OCI-LY7 (cell line): ENCODE measurements around the gene TCF25. TPM values are rescaled to one million over a fixed set of nuclear protein-coding genes. Genes with fewer than 3 reads are reported as not detected.

Experiments
- BruUV-seq: library from RNA; stranded (reverse); fragments of 400-500 nt; replicated peaks from 2 replicates; lab custom pipeline; 2021; lab: Mats Ljungman, UMichigan
- CTCF ChIA-PET: fragments of 300-600 bp; sonication (Branson Sonifier 250); formaldehyde crosslinking; loops from one replicate; lab custom pipeline; 2022; ENCODE audit warnings: antibody characterized with exemption; ENCODE audit not compliant: unreplicated experiment; lab: Charles Lee
- POLR2A ChIA-PET: fragments of 300-600 bp; sonication (Branson Sonifier 250); formaldehyde crosslinking; loops from one replicate; lab custom pipeline; 2022; ENCODE audit warnings: antibody characterized with exemption; lab: Charles Lee
- DNase-seq: peaks from one replicate; pipeline ENCODE4 v3.0.0-alpha.2; 2015; ENCODE audit warnings: low spot score
- H2AFZ ChIP-seq: fragments of 200-600 bp; sonication (generic), shearing (Covaris generic); 2 replicates; pipeline ENCODE4 v1.6.1; 2014; ENCODE audit warnings: mild to moderate bottlenecking, antibody characterized with exemption, low read length, moderate library complexity
- H3K27ac ChIP-seq: fragments of 200-600 bp; sonication (generic); 2 replicates; pipeline ENCODE4 v1.5.1; 2014; ENCODE audit warnings: mixed run types, low read depth, mild to moderate bottlenecking, moderate library complexity, low read length, inconsistent platforms; ENCODE audit not compliant: poor library complexity, severe bottlenecking
- H3K36me3 ChIP-seq: fragments of 200-600 bp; sonication (generic); 2 replicates; pipeline ENCODE4 v1.6.1; 2014; ENCODE audit warnings: mild to moderate bottlenecking, antibody characterized with exemption, low read length, moderate library complexity, mixed read lengths; ENCODE audit not compliant: insufficient read depth
- H3K4me1 ChIP-seq: fragments of 200-600 bp; sonication (generic); 2 replicates; pipeline ENCODE4 v1.5.1; 2014; ENCODE audit warnings: mild to moderate bottlenecking, low read length; ENCODE audit not compliant: insufficient read depth, poor library complexity, severe bottlenecking
- H3K4me2 ChIP-seq: fragments of 200-600 bp; sonication (generic); 2 replicates; pipeline ENCODE4 v1.6.1; 2014; ENCODE audit warnings: mild to moderate bottlenecking, low read length
- H3K4me3 ChIP-seq: fragments of 200-600 bp; sonication (generic); 2 replicates; pipeline ENCODE4 v1.5.1; 2014; ENCODE audit warnings: mild to moderate bottlenecking, low read depth, low read length; ENCODE audit not compliant: poor library complexity, severe bottlenecking
- H3K79me2 ChIP-seq: fragments of 200-600 bp; sonication (generic); 2 replicates; pipeline ENCODE4 v1.6.1; 2016; ENCODE audit warnings: low read depth, mild to moderate bottlenecking, low read length, moderate library complexity, mixed read lengths; ENCODE audit not compliant: insufficient read depth
- H3K9me2 ChIP-seq: fragments of 200-600 bp; sonication (generic); 2 replicates; pipeline ENCODE4 v1.6.1; 2016; ENCODE audit warnings: mild to moderate bottlenecking, low read length, mixed read lengths; ENCODE audit not compliant: insufficient read depth
- H3K9me3 ChIP-seq: fragments of 200-600 bp; sonication (generic); 2 replicates; pipeline ENCODE4 v1.6.1; 2014; ENCODE audit warnings: mild to moderate bottlenecking, mixed run types, low read length, mixed read lengths
- H4K20me1 ChIP-seq: fragments of 200-600 bp; sonication (generic); 2 replicates; pipeline ENCODE4 v1.6.1; 2014; ENCODE audit warnings: mild to moderate bottlenecking, antibody characterized with exemption, low read length, moderate library complexity, mixed read lengths; ENCODE audit not compliant: insufficient read depth
- CTCF ChIP-seq: fragments of 200-600 bp; sonication (generic); conservative IDR thresholded peaks from 2 replicates; pipeline ENCODE4 v1.5.1; 2014; ENCODE audit warnings: mild to moderate bottlenecking, antibody characterized with exemption, low read length, moderate library complexity, mixed read lengths
- EZH2phosphoT487 ChIP-seq: fragments of 200-600 bp; sonication (generic); IDR thresholded peaks from 2 replicates; pipeline ENCODE4 v1.6.1; 2018; ENCODE audit warnings: low read depth, borderline replicate concordance, mild to moderate bottlenecking, mixed run types, antibody characterized with exemption, low read length, moderate library complexity, mixed read lengths
- intact Hi-C: fragments of 100-400 bp; cut with micrococcal nuclease; formaldehyde crosslinking; loops from one replicate; pipeline ENCODE4 v1.10.0; 2022; ENCODE audit not compliant: unreplicated experiment
- total RNA-seq, 2 experiments: library from RNA; depleted of rRNA in 1 of 2; stranded (reverse); fragments of >200 nt in 1 of 2; shearing (Covaris generic) in 1 of 2; gene quantifications; 2 replicates each; pipeline ENCODE4 v1.2.3, GENCODE V29; 2014 to 2022

TCF25 gene
- total RNA-seq, 2 experiments from 2014 or later = 141 to 255 TPM

GRCh38 chr16:89949121-89949742 lies 75.8 kb downstream of the TCF25 start:
- BruUV-seq = no TSS peak
- Histone ChIP-seq H2AFZ (no peak overlapping the region), H3K4me3 (peak overlapping the region; percentile 78), H3K4me1 (peaks cover 84% of the 10 kb centered on the region), H3K36me3 (peaks cover 40% of the 10 kb centered on the region), H3K9me3 (no peaks in the 10 kb centered on the region), H3K9me2 (no peaks in the 10 kb centered on the region), H3K4me2 (peak overlapping the region; percentile 86), H3K79me2 (peaks cover 50% of the 10 kb centered on the region), H3K27ac (peak overlapping the region; percentile 97), H4K20me1 (no peaks in the 10 kb centered on the region)
- POLR2A ChIA-PET = interaction anchor here (1.0 to 2.0 kb wide), 4 partner anchors 23 to 27 kb away, joined by 3 to 13 read pairs (median 8); no protein-coding TSS in a partner anchor
- no peak for DNase-seq
- intact Hi-C loops = loop anchor here (2.0 kb wide), 2 partner anchors 24 to 64 kb away; no protein-coding TSS in a partner anchor
- CTCF ChIA-PET = no interaction called here
- TF ChIP-seq CTCF = no peak
- TF ChIP-seq EZH2phosphoT487 = no peak

GRCh38 chr16:89949756-89950155 lies 76.4 kb downstream of the TCF25 start:
- no peak for TF ChIP-seq CTCF
- TF ChIP-seq EZH2phosphoT487 = no peak
- DNase-seq = peak; percentile 34
- Histone ChIP-seq H2AFZ (no peak overlapping the region), H3K27ac (peak overlapping the region; percentile 97), H3K4me3 (peak overlapping the region; percentile 78), H3K4me2 (peak overlapping the region; percentile 86), H3K79me2 (peaks cover 56% of the 10 kb centered on the region), H3K9me3 (no peaks in the 10 kb centered on the region), H3K36me3 (peaks cover 46% of the 10 kb centered on the region), H4K20me1 (no peaks in the 10 kb centered on the region), H3K4me1 (peaks cover 84% of the 10 kb centered on the region), H3K9me2 (no peaks in the 10 kb centered on the region)
- BruUV-seq = no TSS peak
- ChIA-PET POLR2A (interaction anchor here (0.7 to 2.0 kb wide), 4 partner anchors 15 to 27 kb away, joined by 3 to 13 read pairs (median 4); no protein-coding TSS in a partner anchor), CTCF (interaction anchor here (0.8 kb wide), 1 partner anchor 28 kb away, joined by 5 read pairs; no protein-coding TSS in a partner anchor)
- intact Hi-C loops = loop anchor here (2.0 kb wide), 2 partner anchors 23 to 63 kb away; no protein-coding TSS in a partner anchor

GRCh38 chr16:89951509-89951908 lies 78.1 kb downstream of the TCF25 start:
- no peak for DNase-seq
- Histone ChIP-seq H3K9me2 (no peaks in the 10 kb centered on the region), H3K4me1 (peaks cover 84% of the 10 kb centered on the region), H3K27ac (peak overlapping the region; percentile 97), H3K4me3 (peak overlapping the region; percentile 78), H2AFZ (no peak overlapping the region), H3K79me2 (peaks cover 63% of the 10 kb centered on the region), H3K4me2 (peak overlapping the region; percentile 86), H3K9me3 (no peaks in the 10 kb centered on the region), H3K36me3 (peaks cover 61% of the 10 kb centered on the region), H4K20me1 (no peaks in the 10 kb centered on the region)
- TSS peak; percentile 59 for BruUV-seq
- intact Hi-C loops = no loop called here
- CTCF ChIA-PET = no interaction called here
- POLR2A ChIA-PET = interaction anchor here (1.0 to 2.0 kb wide), 3 partner anchors 18 to 29 kb away, joined by 6 to 13 read pairs (median 6); no protein-coding TSS in a partner anchor
- TF ChIP-seq CTCF (no peak), EZH2phosphoT487 (no peak)
